GM12878 (cell line): Measurements from ENCODE around the gene KIF9. TPM values are rescaled to one million over a fixed set of nuclear protein-coding genes. Genes with fewer than 3 reads are reported as not detected.

Experiments used
- ATAC-seq: fragments of 200-7000 bp; cut with Tn5 transposase; 3 replicates; pipeline ENCODE4 v1.9.1; 2020; ENCODE audit warnings: mild to moderate bottlenecking, moderate library complexity
- BruUV-seq: library from RNA; stranded (reverse); fragments of 400-500 nt; replicated peaks from 2 replicates; lab custom pipeline; 2021; lab: Mats Ljungman, UMichigan
- CTCF ChIA-PET: fragments of 300-600 bp; sonication (Branson Sonifier 250); formaldehyde crosslinking; extraction: SDS; loops from one replicate; lab custom pipeline; 2021; ENCODE audit warnings: inconsistent platforms; lab: Yijun Ruan, JAX
- POLR2A ChIA-PET: fragments of 350-600 bp; formaldehyde crosslinking; extraction: SDS; loops from one replicate; lab custom pipeline; 2021; ENCODE audit warnings: inconsistent platforms; lab: Charles Lee
- RAD21 ChIA-PET: fragments of 300-600 bp; sonication (Branson Sonifier 250); formaldehyde crosslinking; loops from one replicate; lab custom pipeline; 2023; ENCODE audit warnings: antibody characterized with exemption; ENCODE audit not compliant: unreplicated experiment; lab: Charles Lee
- SMC1A ChIA-PET: fragments of 300-600 bp; sonication (Branson Sonifier 250); formaldehyde crosslinking; loops from one replicate; lab custom pipeline; 2023; ENCODE audit not compliant: unreplicated experiment, uncharacterized antibody; lab: Charles Lee
- DNase-seq: peaks from one replicate; pipeline ENCODE4 v3.0.0-alpha.2; 2011; ENCODE audit warnings: low read depth, low spot score
- FAIRE-seq: peaks from 3 replicates; lab custom pipeline; 2011; peaks lifted over from hg19 to GRCh38; lab: Jason Lieb, UNC
- H2AFZ ChIP-seq: 2 replicates; pipeline ENCODE4 v1.6.0; 2011; ENCODE audit warnings: low read depth, low read length, control low read depth; ENCODE audit not compliant: control insufficient read depth
- H3K27ac ChIP-seq: 2 replicates; pipeline ENCODE4 v1.5.1; 2011; ENCODE audit warnings: control low read depth; ENCODE audit not compliant: control insufficient read depth, insufficient read depth
- H3K27me3 ChIP-seq, 2 experiments: replicated peaks in 1 of 2; 2 replicates each; pipeline versions ENCODE4 v1.6.0 to v1.6.1; 2011; ENCODE audit warnings: low read length in 1 of 2; ENCODE audit not compliant: control insufficient read depth in 2 of 2, insufficient read depth in 2 of 2
- H3K36me3 ChIP-seq, 2 experiments: 2 replicates each; pipeline ENCODE4 v1.5.1; 2011; ENCODE audit warnings: low read length in 1 of 2; ENCODE audit not compliant: control insufficient read depth in 2 of 2, insufficient read depth in 2 of 2
- H3K4me1 ChIP-seq: 2 replicates; pipeline ENCODE4 v1.6.1; 2011; ENCODE audit warnings: mild to moderate bottlenecking, low read length, moderate library complexity, mixed read lengths; ENCODE audit not compliant: control insufficient read depth, insufficient read depth
- H3K4me2 ChIP-seq: 2 replicates; pipeline ENCODE4 v1.6.0; 2011; ENCODE audit warnings: control low read depth; ENCODE audit not compliant: control insufficient read depth, insufficient read depth
- H3K4me3 ChIP-seq: fragments of 200-600 bp; sonication (generic); 2 replicates; pipeline ENCODE4 v1.5.1; 2016
- H3K79me2 ChIP-seq: 2 replicates; pipeline ENCODE4 v1.6.0; 2011; ENCODE audit warnings: low read length; ENCODE audit not compliant: control insufficient read depth, insufficient read depth
- H3K9ac ChIP-seq: 2 replicates; pipeline ENCODE4 v1.8.0; 2011; ENCODE audit warnings: low read length, control low read depth, mixed read lengths; ENCODE audit not compliant: control insufficient read depth, insufficient read depth
- H3K9me3 ChIP-seq: replicated peaks from 3 replicates; pipeline ENCODE4 v1.5.1; 2011; ENCODE audit warnings: mild to moderate bottlenecking, low read length; ENCODE audit not compliant: control insufficient read depth, insufficient read depth
- H4K20me1 ChIP-seq: 2 replicates; pipeline ENCODE4 v1.6.0; 2011; ENCODE audit not compliant: control insufficient read depth, insufficient read depth
- BACH1 ChIP-seq: fragments of 450-650 bp; IDR thresholded peaks from 2 replicates; pipeline ENCODE4 v1.6.1; 2017; ENCODE audit warnings: mild to moderate bottlenecking, borderline replicate concordance
- BHLHE40 ChIP-seq, 2 experiments: fragments of 450-650 bp in 1 of 2; IDR thresholded peaks; 2 replicates each; pipeline ENCODE4 v1.6.1; 2011 to 2017; ENCODE audit warnings: low read depth in 2 of 2, borderline replicate concordance in 1 of 2, improper control_type of control experiment in 1 of 2, low read length in 1 of 2, mild to moderate bottlenecking in 1 of 2
- CREM ChIP-seq: IDR thresholded peaks from 2 replicates; pipeline ENCODE4 v1.6.1; 2014; ENCODE audit warnings: antibody characterized with exemption, low read depth
- EGR1 ChIP-seq, 2 experiments: IDR thresholded peaks; 1 replicate in 1 of 2; 2 replicates in 1 of 2; pipeline ENCODE4 v1.6.1; 2011 to 2012; ENCODE audit warnings: low read depth in 2 of 2, low read length in 2 of 2, borderline replicate concordance in 1 of 2, mild to moderate bottlenecking in 1 of 2, moderate library complexity in 1 of 2
- MEF2A ChIP-seq: IDR thresholded peaks from 2 replicates; pipeline ENCODE4 v1.6.1; 2011; ENCODE audit warnings: low read depth, mild to moderate bottlenecking, low read length, moderate library complexity; ENCODE audit not compliant: insufficient read depth
- SMAD5 ChIP-seq: IDR thresholded peaks from 2 replicates; pipeline ENCODE4 v1.6.1; 2016; ENCODE audit warnings: antibody characterized with exemption, low read depth
- STAT3 ChIP-seq: IDR thresholded peaks from 2 replicates; pipeline ENCODE4 v1.6.1; 2011; ENCODE audit warnings: low read depth, low read length, improper control_type of control experiment
- TCF3 ChIP-seq: IDR thresholded peaks from 2 replicates; pipeline ENCODE4 v1.6.1; 2012; ENCODE audit warnings: low read depth, mild to moderate bottlenecking, low read length, borderline replicate concordance; ENCODE audit not compliant: insufficient read depth
- ZNF217 ChIP-seq: fragments of 450-650 bp; IDR thresholded peaks from 2 replicates; pipeline ENCODE4 v1.6.1; 2017; ENCODE audit warnings: antibody characterized with exemption, mild to moderate bottlenecking
- ZNF24 ChIP-seq: fragments of 450-650 bp; IDR thresholded peaks from 2 replicates; pipeline ENCODE4 v1.6.1; 2017; ENCODE audit warnings: antibody characterized with exemption, mild to moderate bottlenecking
- ZNF274 ChIP-seq: IDR thresholded peaks from one replicate; pipeline ENCODE4 v1.8.0; 2011; ENCODE audit not compliant: insufficient read length, insufficient read depth
- WGBS: methylation state at CpG from one replicate; pipeline ENCODE4 v1.1.6; 2016; ENCODE audit warnings: low lambda C conversion rate; ENCODE audit not compliant: insufficient replicate concordance, insufficient coverage; ENCODE audit errors: missing lambda C conversion rate; 5-methylcytosine and 5-hydroxymethylcytosine counted together
- in situ Hi-C: fragments of 300-500 bp; cut with MboI; formaldehyde crosslinking; loops from 9 replicates; pipeline ENCODE4 v1.14.3; 2018; ENCODE audit warnings: mixed read lengths
- intact Hi-C: fragments of 100-400 bp; cut with micrococcal nuclease; formaldehyde crosslinking; loops from one replicate; pipeline ENCODE4 v1.14.2; 2022; ENCODE audit not compliant: unreplicated experiment
- polyA plus RNA-seq, 11 experiments: library from polyadenylated mRNA; depleted of rRNA in 4 of 11; unstranded in 6 of 11; stranded (reverse) in 5 of 11; fragments of >200 nt; fragmentation: Nextera tagmentation in 4 of 11; fragmentation: Illumina TruSeq in 1 of 11; extraction: Ambion mirVana in 4 of 11; extraction: Trizol in 1 of 11; gene quantifications; 1 replicate in 1 of 11; 2 replicates in 10 of 11; pipeline versions ENCODE4 v1.2.1 to v1.2.3, GENCODE V29; 2011 to 2016; ENCODE audit warnings: inconsistent platforms in 2 of 11, missing spikeins in 2 of 11, low read depth in 1 of 11
- total RNA-seq, 4 experiments: library from RNA; depleted of rRNA in 3 of 4; stranded (reverse); fragments of >200 nt in 3 of 4; fragmentation: Illumina TruSeq in 1 of 4; extraction: Trizol in 1 of 4; gene quantifications; 2 replicates each; pipeline versions ENCODE4 v1.2.1 to v1.2.3, GENCODE V29; 2013 to 2021
- TF ChIP-seq, protein P1 (sequence below): fragments of 150-350 bp; IDR thresholded peaks from 2 replicates; pipeline ENCODE4 v1.6.1; 2016; ENCODE audit warnings: low read depth, low read length
- TF ChIP-seq, protein P2 (sequence below): fragments of 450-650 bp; formaldehyde crosslinking; IDR thresholded peaks from 2 replicates; pipeline ENCODE4 v1.4.0; 2020; ENCODE audit warnings: mild to moderate bottlenecking, moderate library complexity

Gene KIF9
- total and polyA plus RNA-seq, 10 of the 15 experiments (the other 5 are each of a cell fraction or from before 2014, with no cell fraction given) = 3.0 to 10.2 (median 5.9) TPM

DNA sequence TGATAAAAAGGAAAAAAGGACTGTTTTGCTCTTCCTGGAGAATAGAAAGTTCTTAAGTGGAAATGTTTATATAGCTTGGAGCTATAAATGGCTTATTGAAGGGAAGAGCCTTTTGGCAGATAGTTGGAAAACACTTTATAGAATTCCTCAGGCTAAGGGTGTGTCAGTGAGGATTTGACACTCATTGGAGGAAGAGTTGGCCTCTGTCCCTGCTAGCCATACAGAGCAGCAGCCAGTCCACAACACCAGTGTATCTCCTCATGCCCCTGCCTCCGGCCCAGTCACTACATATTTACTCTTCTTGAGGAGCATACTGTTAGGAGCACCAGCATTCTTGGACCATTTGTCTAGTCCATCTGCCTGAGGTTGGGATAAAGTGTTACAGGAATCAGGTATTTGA, 36.3 kb upstream of the KIF9 start:
- no TSS peak for BruUV-seq
- ChIA-PET POLR2A (no interaction called here), RAD21 (interaction anchor here (0.5 to 1.1 kb wide), 3 partner anchors 23 to 155 kb away, joined by 3 to 4 read pairs (median 3); partner anchors contain the start of gene SETD2), SMC1A (interaction anchor here (2.2 kb wide), 1 partner anchor 28 kb away, joined by 12 read pairs; no protein-coding TSS in a partner anchor), CTCF (interaction anchor here (1.7 to 9.2 kb wide), 2 partner anchors 68 to 153 kb away, joined by 5 to 82 read pairs; partner anchors contain the start of gene SETD2)
- ATAC-seq (no peak), DNase-seq (no peak), FAIRE-seq (no peak)
- H2AFZ ChIP-seq = no peak overlapping the region
- H3K27me3 ChIP-seq = no peaks in the 10 kb centered on the region
- peaks cover 3% of the 10 kb centered on the region; the same call in 1 of the 2 replicates for H3K79me2 ChIP-seq
- in situ Hi-C loops (no loop called here), intact Hi-C loops (no loop called here)
- peaks cover 5% of the 10 kb centered on the region; the same call in 1 of the 2 replicates for H3K4me1 ChIP-seq
- no peak overlapping the region for H3K4me2 ChIP-seq
- no peak overlapping the region for H3K9ac ChIP-seq
- H3K36me3 ChIP-seq = peaks cover 12 to 24% of the 10 kb centered on the region in 2 experiments; a peak in 3 of 4 replicates
- no peak overlapping the region for H3K27ac ChIP-seq
- no peaks in the 10 kb centered on the region for H3K9me3 ChIP-seq
- no peak overlapping the region for H3K4me3 ChIP-seq
- no peaks in the 10 kb centered on the region for H4K20me1 ChIP-seq
- 100% methylated on average over 1 of the region's 1 CpG for WGBS
- TF ChIP-seq SMAD5 = no peak
- no peak for TF ChIP-seq EGR1 (IDR thresholded peaks at IDR 0.05; ENCODE audit: borderline replicate concordance in 1 of 2, low read depth in 2 of 2, low read length in 2 of 2)
- no peak for TF ChIP-seq ZNF274
- TF ChIP-seq, protein P1, sequence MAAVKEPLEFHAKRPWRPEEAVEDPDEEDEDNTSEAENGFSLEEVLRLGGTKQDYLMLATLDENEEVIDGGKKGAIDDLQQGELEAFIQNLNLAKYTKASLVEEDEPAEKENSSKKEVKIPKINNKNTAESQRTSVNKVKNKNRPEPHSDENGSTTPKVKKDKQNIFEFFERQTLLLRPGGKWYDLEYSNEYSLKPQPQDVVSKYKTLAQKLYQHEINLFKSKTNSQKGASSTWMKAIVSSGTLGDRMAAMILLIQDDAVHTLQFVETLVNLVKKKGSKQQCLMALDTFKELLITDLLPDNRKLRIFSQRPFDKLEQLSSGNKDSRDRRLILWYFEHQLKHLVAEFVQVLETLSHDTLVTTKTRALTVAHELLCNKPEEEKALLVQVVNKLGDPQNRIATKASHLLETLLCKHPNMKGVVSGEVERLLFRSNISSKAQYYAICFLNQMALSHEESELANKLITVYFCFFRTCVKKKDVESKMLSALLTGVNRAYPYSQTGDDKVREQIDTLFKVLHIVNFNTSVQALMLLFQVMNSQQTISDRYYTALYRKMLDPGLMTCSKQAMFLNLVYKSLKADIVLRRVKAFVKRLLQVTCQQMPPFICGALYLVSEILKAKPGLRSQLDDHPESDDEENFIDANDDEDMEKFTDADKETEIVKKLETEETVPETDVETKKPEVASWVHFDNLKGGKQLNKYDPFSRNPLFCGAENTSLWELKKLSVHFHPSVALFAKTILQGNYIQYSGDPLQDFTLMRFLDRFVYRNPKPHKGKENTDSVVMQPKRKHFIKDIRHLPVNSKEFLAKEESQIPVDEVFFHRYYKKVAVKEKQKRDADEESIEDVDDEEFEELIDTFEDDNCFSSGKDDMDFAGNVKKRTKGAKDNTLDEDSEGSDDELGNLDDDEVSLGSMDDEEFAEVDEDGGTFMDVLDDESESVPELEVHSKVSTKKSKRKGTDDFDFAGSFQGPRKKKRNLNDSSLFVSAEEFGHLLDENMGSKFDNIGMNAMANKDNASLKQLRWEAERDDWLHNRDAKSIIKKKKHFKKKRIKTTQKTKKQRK = no peak
- TF ChIP-seq MEF2A = no peak
- TF ChIP-seq BACH1 = no peak
- no peak for TF ChIP-seq BHLHE40 (IDR thresholded peaks at IDR 0.05; ENCODE audit: borderline replicate concordance in 1 of 2, low read depth in 2 of 2, low read length in 1 of 2)
- TF ChIP-seq, protein P2, sequence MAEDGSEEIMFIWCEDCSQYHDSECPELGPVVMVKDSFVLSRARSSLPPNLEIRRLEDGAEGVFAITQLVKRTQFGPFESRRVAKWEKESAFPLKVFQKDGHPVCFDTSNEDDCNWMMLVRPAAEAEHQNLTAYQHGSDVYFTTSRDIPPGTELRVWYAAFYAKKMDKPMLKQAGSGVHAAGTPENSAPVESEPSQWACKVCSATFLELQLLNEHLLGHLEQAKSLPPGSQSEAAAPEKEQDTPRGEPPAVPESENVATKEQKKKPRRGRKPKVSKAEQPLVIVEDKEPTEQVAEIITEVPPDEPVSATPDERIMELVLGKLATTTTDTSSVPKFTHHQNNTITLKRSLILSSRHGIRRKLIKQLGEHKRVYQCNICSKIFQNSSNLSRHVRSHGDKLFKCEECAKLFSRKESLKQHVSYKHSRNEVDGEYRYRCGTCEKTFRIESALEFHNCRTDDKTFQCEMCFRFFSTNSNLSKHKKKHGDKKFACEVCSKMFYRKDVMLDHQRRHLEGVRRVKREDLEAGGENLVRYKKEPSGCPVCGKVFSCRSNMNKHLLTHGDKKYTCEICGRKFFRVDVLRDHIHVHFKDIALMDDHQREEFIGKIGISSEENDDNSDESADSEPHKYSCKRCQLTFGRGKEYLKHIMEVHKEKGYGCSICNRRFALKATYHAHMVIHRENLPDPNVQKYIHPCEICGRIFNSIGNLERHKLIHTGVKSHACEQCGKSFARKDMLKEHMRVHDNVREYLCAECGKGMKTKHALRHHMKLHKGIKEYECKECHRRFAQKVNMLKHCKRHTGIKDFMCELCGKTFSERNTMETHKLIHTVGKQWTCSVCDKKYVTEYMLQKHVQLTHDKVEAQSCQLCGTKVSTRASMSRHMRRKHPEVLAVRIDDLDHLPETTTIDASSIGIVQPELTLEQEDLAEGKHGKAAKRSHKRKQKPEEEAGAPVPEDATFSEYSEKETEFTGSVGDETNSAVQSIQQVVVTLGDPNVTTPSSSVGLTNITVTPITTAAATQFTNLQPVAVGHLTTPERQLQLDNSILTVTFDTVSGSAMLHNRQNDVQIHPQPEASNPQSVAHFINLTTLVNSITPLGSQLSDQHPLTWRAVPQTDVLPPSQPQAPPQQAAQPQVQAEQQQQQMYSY (CRISPR knock-in tag) = no peak
- TF ChIP-seq CREM = no peak
- TF ChIP-seq STAT3 = no peak
- no peak for TF ChIP-seq ZNF24
- no peak for TF ChIP-seq TCF3
- no peak for TF ChIP-seq ZNF217
